ENCODE data around the gene RABL6.

GRCh38 chr9:136790640-136791515, 16.9 kb upstream of the RABL6 start, which contains the start of gene TMEM141:
- TF ChIP-seq ZNF274 (IDR thresholded peaks at IDR 0.05; ENCODE audit: low read depth, low read length) (no peak), SUZ12 (IDR thresholded peaks at IDR 0.05; ENCODE audit: extremely low read depth, insufficient read depth, insufficient read length) (no peak), YY1 (IDR thresholded peaks at IDR 0.05; ENCODE audit: insufficient read depth, insufficient read length) (no peak)
